Gastroesophageal sphincter (tissue), 3 donors: ENCODE measurements around the gene DISC1.

Experiments used
- CTCF ChIP-seq, 4 experiments: fragments of 200-600 bp in 2 of 4; fragments of 450-650 bp in 2 of 4; sonication (generic) in 1 of 4; IDR thresholded peaks; one replicate each; pipeline ENCODE4 v1.5.1; 2017 to 2019; ENCODE audit warnings: antibody characterized with exemption in 4 of 4, mild to moderate bottlenecking in 2 of 4, moderate library complexity in 2 of 4
- EP300 ChIP-seq: sonication (generic); formaldehyde crosslinking; IDR thresholded peaks from one replicate; pipeline ENCODE4 v1.6.1; 2017; ENCODE audit warnings: antibody characterized with exemption, mild to moderate bottlenecking
- POLR2A ChIP-seq, 2 donors: fragments of 450-650 bp; IDR thresholded peaks; one replicate each; pipeline ENCODE4 v1.6.1; 2017; ENCODE audit warnings: antibody characterized with exemption in 2 of 2, mild to moderate bottlenecking in 2 of 2, moderate library complexity in 1 of 2
- POLR2AphosphoS5 ChIP-seq: sonication (generic); formaldehyde crosslinking; IDR thresholded peaks from one replicate; pipeline ENCODE4 v1.6.1; 2017; ENCODE audit warnings: antibody characterized with exemption

GRCh38 chr1:231935856-231936255, 309.3 kb downstream of the DISC1 start:
- TF ChIP-seq CTCF (IDR thresholded peaks at IDR 0.05) (no peak), POLR2A (IDR thresholded peaks at IDR 0.05) (no peak), EP300 (no peak), POLR2AphosphoS5 (no peak)
